Body of pancreas (tissue), 4 donors: ENCODE results near the gene LRFN2. TPM values are rescaled to one million over a fixed set of nuclear protein-coding genes. Genes with fewer than 3 reads are reported as not detected.

ENCODE experiments used
- ATAC-seq: fragments of 150-250 bp; one replicate; pipeline ENCODE4 v1.9.1; 2016
- DNase-seq, 4 donors: peaks; one replicate each; pipeline ENCODE4 v3.0.0-alpha.2; 2019
- H3K27ac ChIP-seq, 4 donors: fragments of 200-600 bp; sonication (generic); 1 replicate in 3 of 4; 2 replicates in 1 of 4; pipeline versions ENCODE4 v1.5.1 to v1.6.1; 2016 to 2019; ENCODE audit warnings: mild to moderate bottlenecking in 1 of 4, mixed read lengths in 1 of 4, moderate library complexity in 1 of 4
- H3K27me3 ChIP-seq, 2 donors: fragments of 200-600 bp; sonication (generic); one replicate each; pipeline ENCODE4 v1.6.0; 2016; ENCODE audit warnings: mild to moderate bottlenecking in 1 of 2
- H3K36me3 ChIP-seq, 2 donors: fragments of 200-600 bp; sonication (generic); replicated peaks in 1 of 2; 2 replicates each; pipeline ENCODE4 v1.5.1; 2016; ENCODE audit warnings: low read depth in 2 of 2; ENCODE audit not compliant: insufficient read depth in 1 of 2
- H3K4me1 ChIP-seq: fragments of 200-600 bp; sonication (generic); one replicate; pipeline ENCODE4 v1.6.0; 2016
- H3K4me3 ChIP-seq, 2 donors: fragments of 200-600 bp; sonication (generic); 1 replicate in 1 of 2; 2 replicates in 1 of 2; pipeline ENCODE4 v1.5.1; 2016 to 2019
- H3K9me3 ChIP-seq, 3 donors: fragments of 200-600 bp; sonication (generic); 1 replicate in 2 of 3; 2 replicates in 1 of 3; pipeline ENCODE4 v1.5.1; 2016
- POLR2A ChIP-seq, 3 donors: fragments of 450-650 bp; IDR thresholded peaks; one replicate each; pipeline ENCODE4 v1.6.1; 2016; ENCODE audit warnings: antibody characterized with exemption in 3 of 3, mild to moderate bottlenecking in 2 of 3
- WGBS, 2 donors: methylation state at CpG; one replicate each; pipeline ENCODE4 v1.1.5; 2017; 5-methylcytosine and 5-hydroxymethylcytosine counted together
- intact Hi-C: fragments of 100-400 bp; cut with DNase I; formaldehyde crosslinking; loops from one replicate; pipeline ENCODE4 v1.15.1; 2023
- total RNA-seq, 2 donors: library from RNA; depleted of rRNA; stranded (reverse); fragments of >200 nt; gene quantifications; one replicate each; pipeline ENCODE4 v1.1.0, GENCODE V29; 2016
- TF ChIP-seq, protein P1 (sequence below), 7 experiments: fragments of 450-650 bp in 4 of 7; fragments of 200-600 bp in 3 of 7; sonication (generic) in 3 of 7; IDR thresholded peaks; one replicate each; pipeline ENCODE4 v1.5.1; 2016 to 2019; ENCODE audit warnings: antibody characterized with exemption in 7 of 7

Gene LRFN2
- total RNA-seq, 2 donors from 2014 or later, result 0.33 TPM; not detected in 1

DNA sequence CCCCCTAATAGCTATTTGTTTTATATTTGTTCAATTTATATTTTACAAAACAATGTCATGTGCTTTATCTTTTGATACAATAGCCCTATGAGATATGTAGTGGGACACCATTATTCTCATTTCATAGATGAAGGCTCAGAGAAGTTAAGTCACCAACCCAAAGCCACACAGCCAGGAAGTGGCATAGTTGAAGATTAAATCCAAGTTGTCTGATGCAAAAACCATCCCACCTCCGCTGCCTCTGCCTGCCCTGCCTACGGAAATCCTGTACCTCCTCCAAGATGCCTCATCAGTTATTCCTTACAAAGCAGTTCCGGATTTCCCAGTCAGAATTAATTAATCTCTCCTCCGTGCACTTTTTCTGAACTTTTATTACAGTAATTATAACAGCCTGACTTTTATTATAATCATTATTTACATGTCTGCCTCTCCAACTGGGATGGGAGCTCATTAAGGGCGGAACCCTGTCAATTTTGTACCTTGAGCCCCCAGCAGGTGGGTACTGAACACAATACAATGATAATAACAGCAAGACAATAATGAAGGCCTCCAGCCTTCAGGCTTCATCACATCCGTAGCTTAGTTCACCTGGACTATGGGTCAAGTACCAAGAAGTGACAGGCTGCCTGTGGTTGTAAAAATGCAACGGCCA lies 54.7 kb downstream of the LRFN2 start:
- no peaks in the 10 kb centered on the region for H3K27me3 ChIP-seq
- no peak overlapping the region for H3K27ac ChIP-seq
- DNase-seq (no peak), ATAC-seq (no peak)
- WGBS, 2 donors, result 81 to 89% methylated on average over 7 of the region's 7 CpGs
- H3K9me3 ChIP-seq, result no peaks in the 10 kb centered on the region
- no peaks in the 10 kb centered on the region for H3K36me3 ChIP-seq
- intact Hi-C loops, result no loop called here
- no peak for TF ChIP-seq POLR2A (IDR thresholded peaks at IDR 0.05)
- TF ChIP-seq, protein P1, sequence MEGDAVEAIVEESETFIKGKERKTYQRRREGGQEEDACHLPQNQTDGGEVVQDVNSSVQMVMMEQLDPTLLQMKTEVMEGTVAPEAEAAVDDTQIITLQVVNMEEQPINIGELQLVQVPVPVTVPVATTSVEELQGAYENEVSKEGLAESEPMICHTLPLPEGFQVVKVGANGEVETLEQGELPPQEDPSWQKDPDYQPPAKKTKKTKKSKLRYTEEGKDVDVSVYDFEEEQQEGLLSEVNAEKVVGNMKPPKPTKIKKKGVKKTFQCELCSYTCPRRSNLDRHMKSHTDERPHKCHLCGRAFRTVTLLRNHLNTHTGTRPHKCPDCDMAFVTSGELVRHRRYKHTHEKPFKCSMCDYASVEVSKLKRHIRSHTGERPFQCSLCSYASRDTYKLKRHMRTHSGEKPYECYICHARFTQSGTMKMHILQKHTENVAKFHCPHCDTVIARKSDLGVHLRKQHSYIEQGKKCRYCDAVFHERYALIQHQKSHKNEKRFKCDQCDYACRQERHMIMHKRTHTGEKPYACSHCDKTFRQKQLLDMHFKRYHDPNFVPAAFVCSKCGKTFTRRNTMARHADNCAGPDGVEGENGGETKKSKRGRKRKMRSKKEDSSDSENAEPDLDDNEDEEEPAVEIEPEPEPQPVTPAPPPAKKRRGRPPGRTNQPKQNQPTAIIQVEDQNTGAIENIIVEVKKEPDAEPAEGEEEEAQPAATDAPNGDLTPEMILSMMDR (IDR thresholded peaks at IDR 0.05), result no peak
- no peaks in the 10 kb centered on the region for H3K4me1 ChIP-seq
- no peak overlapping the region for H3K4me3 ChIP-seq

DNA sequence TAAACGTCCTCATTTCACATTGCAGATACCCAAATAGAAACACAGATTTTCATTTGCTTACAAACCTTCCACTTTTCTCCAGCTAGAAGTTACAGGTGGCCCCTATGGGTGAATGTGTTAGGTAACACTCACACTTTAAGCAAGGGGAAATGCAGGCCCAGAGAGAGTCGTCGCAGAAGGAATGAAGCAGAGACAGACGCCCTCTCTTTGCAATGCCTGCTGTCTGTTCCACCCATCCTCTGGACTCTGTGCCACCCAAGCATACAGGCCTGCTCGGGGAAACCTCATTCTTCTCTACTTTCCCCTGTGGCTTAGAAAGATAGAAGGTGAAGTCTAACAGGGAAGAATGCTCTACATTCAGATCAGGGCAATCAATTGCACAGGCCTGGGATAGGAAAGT lies 57.2 kb downstream of the LRFN2 start:
- Histone ChIP-seq H3K4me3 (no peak overlapping the region), H3K36me3 (no peaks in the 10 kb centered on the region), H3K4me1 (no peaks in the 10 kb centered on the region), H3K27me3 (no peaks in the 10 kb centered on the region), H3K27ac (no peak overlapping the region), H3K9me3 (no peaks in the 10 kb centered on the region)
- intact Hi-C loops, result no loop called here
- DNase-seq (no peak), ATAC-seq (no peak)
- 73 to 82% methylated on average over 5 of the region's 5 CpGs for WGBS, 2 donors
- TF ChIP-seq, protein P1 (IDR thresholded peaks at IDR 0.05), result no peak
- TF ChIP-seq POLR2A (IDR thresholded peaks at IDR 0.05), result no peak

DNA sequence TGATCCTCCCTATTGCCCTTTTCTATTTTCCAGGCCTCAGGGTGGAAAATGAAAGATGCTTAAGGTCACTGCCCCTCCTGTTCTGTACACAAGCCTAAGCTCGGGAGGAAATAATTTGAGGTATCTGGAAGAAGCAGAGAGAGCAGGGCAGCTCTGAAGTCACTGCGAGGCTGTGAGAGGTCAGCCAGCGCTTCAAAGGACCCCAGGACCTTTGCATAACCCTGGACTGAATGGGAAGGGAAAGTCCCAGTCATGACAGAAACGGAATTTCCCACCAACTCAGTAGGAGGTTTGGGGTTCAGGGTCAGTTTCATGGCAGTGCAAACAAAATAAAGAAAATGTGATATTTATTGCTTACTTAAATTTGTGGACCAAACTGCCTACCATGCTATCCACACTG lies 58.1 kb downstream of the LRFN2 start:
- Histone ChIP-seq H3K4me3 (no peak overlapping the region), H3K4me1 (no peaks in the 10 kb centered on the region), H3K9me3 (no peaks in the 10 kb centered on the region), H3K27me3 (no peaks in the 10 kb centered on the region), H3K36me3 (no peaks in the 10 kb centered on the region), H3K27ac (no peak overlapping the region)
- TF ChIP-seq, protein P1 (IDR thresholded peaks at IDR 0.05), result no peak
- no peak for TF ChIP-seq POLR2A (IDR thresholded peaks at IDR 0.05)
- DNase-seq (no peak), ATAC-seq (no peak)
- intact Hi-C loops, result no loop called here
- WGBS, 2 donors, result 73 to 80% methylated on average over 4 of the region's 4 CpGs

DNA sequence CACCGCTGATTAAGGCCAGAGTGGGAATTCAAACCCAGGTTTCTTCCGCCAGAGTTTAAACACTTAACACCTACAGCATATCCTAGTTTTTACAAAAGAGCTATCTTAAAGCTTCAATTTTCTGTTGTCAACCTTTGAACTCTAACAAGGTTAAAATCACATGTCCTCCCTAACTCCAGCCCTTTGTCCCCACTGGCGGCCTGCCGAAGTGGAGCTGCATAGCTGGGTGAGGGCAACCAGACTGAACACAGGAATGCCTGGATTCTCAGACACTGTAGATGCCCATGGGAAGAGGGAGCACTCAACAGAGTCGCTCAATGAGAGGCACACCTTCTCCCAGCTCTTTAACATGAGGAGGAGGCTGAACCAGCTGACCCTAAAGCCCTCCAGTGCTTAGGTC lies 59.1 kb downstream of the LRFN2 start:
- Histone ChIP-seq H3K9me3 (no peaks in the 10 kb centered on the region), H3K36me3 (no peaks in the 10 kb centered on the region), H3K4me3 (no peak overlapping the region), H3K4me1 (no peaks in the 10 kb centered on the region), H3K27ac (no peak overlapping the region), H3K27me3 (no peaks in the 10 kb centered on the region)
- intact Hi-C loops, result no loop called here
- 65 to 71% methylated on average over 4 to 5 of the region's 5 CpGs for WGBS, 2 donors
- no peak for ATAC-seq
- TF ChIP-seq POLR2A (IDR thresholded peaks at IDR 0.05), result no peak
- TF ChIP-seq, protein P1 (IDR thresholded peaks at IDR 0.05), result no peak
- no peak for DNase-seq

DNA sequence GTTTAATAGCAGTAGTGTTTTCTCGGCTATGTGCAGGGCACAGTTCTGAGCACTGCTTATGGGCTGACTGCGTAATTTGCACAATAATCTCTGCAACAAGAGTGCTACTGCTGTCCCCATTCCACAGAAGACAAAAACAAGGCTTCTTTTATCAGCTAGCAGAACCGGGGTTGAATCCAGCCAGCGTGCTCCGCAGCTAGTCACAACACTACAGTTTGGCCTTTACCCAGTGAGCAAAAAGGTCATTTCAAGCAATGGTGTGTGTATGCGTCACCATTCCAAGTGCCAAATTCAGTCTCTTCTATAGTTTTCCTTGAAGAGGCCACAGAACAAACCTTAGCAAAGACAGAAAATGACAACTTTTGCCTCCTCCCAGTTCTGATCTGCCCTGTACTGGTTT lies 61.1 kb downstream of the LRFN2 start:
- H3K4me3 ChIP-seq, result no peak overlapping the region
- intact Hi-C loops, result no loop called here
- no peaks in the 10 kb centered on the region for H3K9me3 ChIP-seq
- no peaks in the 10 kb centered on the region for H3K27me3 ChIP-seq
- no peaks in the 10 kb centered on the region for H3K36me3 ChIP-seq
- DNase-seq, result no peak
- 73 to 74% methylated on average over 6 of the region's 6 CpGs for WGBS, 2 donors
- TF ChIP-seq, protein P1 (IDR thresholded peaks at IDR 0.05), result no peak
- TF ChIP-seq POLR2A (IDR thresholded peaks at IDR 0.05), result no peak
- no peak for ATAC-seq
- H3K27ac ChIP-seq, result no peak overlapping the region
- H3K4me1 ChIP-seq, result no peaks in the 10 kb centered on the region
